ENCODE data around the gene C11orf97. TPM values are rescaled to one million over a fixed set of nuclear protein-coding genes. Genes with fewer than 3 reads are reported as not detected.

C11orf97 gene
- total and polyA plus RNA-seq, 2 of the 8 experiments (the other 6 are each of a cell fraction or from before 2014, with no cell fraction given) = not detected

GRCh38 chr11:94545264-94546161, 33.3 kb downstream of the C11orf97 start:
- Histone ChIP-seq H2BK120ac (replicated peaks; ENCODE audit: low read depth, low read length) (no peak overlapping the region), H2AFZ (ENCODE audit: low read length) (no peak overlapping the region; the same call in 1 of the 2 replicates), H4K20me1 (replicated peaks in 1 of 2; ENCODE audit: control insufficient read depth in 1 of 2, insufficient read depth in 2 of 2, low read length in 2 of 2) (peaks cover 0 to 3% of the 10 kb centered on the region in 2 experiments), H3K4me1 (replicated peaks in 1 of 4; ENCODE audit: control insufficient read depth in 3 of 4, insufficient read depth in 4 of 4, low read length in 3 of 4) (peaks cover 5 to 9% (median 8%) of the 10 kb centered on the region in 4 experiments; a peak in 6 of 7 replicates), H2BK20ac (ENCODE audit: low read length) (no peak overlapping the region), H3K14ac (ENCODE audit: insufficient read length) (no peak overlapping the region), H3K23ac (ENCODE audit: insufficient read length) (no peak overlapping the region), H3K27me3 (replicated peaks in 1 of 4; ENCODE audit: control insufficient read depth in 3 of 4, extremely low read depth in 1 of 4, insufficient read depth in 3 of 4, low read length in 3 of 4) (peaks cover 6 to 20% (median 18%) of the 10 kb centered on the region in 4 experiments), H3K9ac (replicated peaks in 1 of 4; ENCODE audit: extremely low read depth in 1 of 4, low read depth in 3 of 4, low read length in 3 of 4) (peak overlapping the region in 2 of 4 experiments; percentile 6 to 9; a peak in 2 of 7 replicates), H3K56ac (replicated peaks; ENCODE audit: insufficient read length, low read depth, low read length) (no peak overlapping the region), H4K5ac (ENCODE audit: insufficient read length, low read depth, low read length) (no peak overlapping the region), H2BK5ac (ENCODE audit: low read depth, low read length) (no peak overlapping the region), H3K4me2 (ENCODE audit: insufficient read depth in 1 of 2, low read depth in 2 of 2, low read length in 2 of 2) (peak overlapping the region; percentile 68 to 87), H3K23me2 (ENCODE audit: low read depth, low read length) (peaks cover 18% of the 10 kb centered on the region), H3K27ac (ENCODE audit: low read depth, low read length) (no peak overlapping the region), H2AK5ac (ENCODE audit: low read depth, low read length) (no peak overlapping the region), H4K8ac (ENCODE audit: extremely low read depth, insufficient read depth, low read length) (peak overlapping the region; percentile 78), H3K4ac (replicated peaks; ENCODE audit: insufficient read length, low read depth, low read length) (no peak overlapping the region), H3K79me2 (ENCODE audit: control insufficient read depth in 1 of 2, insufficient read depth in 2 of 2, low read length in 2 of 2) (no peaks in the 10 kb centered on the region), H3K18ac (ENCODE audit: extremely low read depth, low read length) (peak overlapping the region; percentile 49; the same call in 1 of the 2 replicates), H2BK15ac (ENCODE audit: low read length) (no peak overlapping the region; the same call in 1 of the 2 replicates), H3K79me1 (ENCODE audit: low read depth, low read length) (0 out of 2 replicates have a peak, but pooled peaks cover 2% of the 10 kb centered on the region), H3K36me3 (ENCODE audit: control insufficient read depth in 2 of 4, insufficient read depth in 4 of 4, low read length in 3 of 4) (no peaks in the 10 kb centered on the region), H2BK12ac (ENCODE audit: low read depth, low read length) (peak overlapping the region; percentile 30; the same call in 1 of the 2 replicates), H4K91ac (replicated peaks; ENCODE audit: insufficient read length, low read length) (no peak overlapping the region), H3K9me3 (ENCODE audit: insufficient read depth in 2 of 2, low read depth in 1 of 2, low read length in 1 of 2) (no peaks in the 10 kb centered on the region), H3K4me3 (ENCODE audit: extremely low read depth in 1 of 4, insufficient read depth in 2 of 4, low read depth in 3 of 4, low read length in 4 of 4) (peak overlapping the region; percentile 50 to 75 (median 57))
- 40% methylated on average over 54 of the region's 54 CpGs; no CpG with 5 or more reads in 1 of the 2 experiments for WGBS, 2 experiments (ENCODE audit: extremely low coverage in 1 of 2, insufficient coverage in 1 of 2, insufficient read length in 1 of 2, insufficient replicate concordance in 2 of 2, low coverage in 1 of 2, low lambda C conversion rate in 2 of 2, missing lambda C conversion rate in 1 of 2)
- ChIA-PET POLR2A (ENCODE audit: partially characterized antibody) (interaction anchor here (0.9 kb wide), 1 partner anchor 522 kb away, joined by 3 read pairs; no protein-coding TSS in a partner anchor), CTCF (ENCODE audit: partially characterized antibody) (interaction anchor here (0.9 to 1.5 kb wide), 3 partner anchors 9 to 57 kb away, joined by 4 to 6 read pairs (median 5); no protein-coding TSS in a partner anchor)
- DNase-seq (ENCODE audit: low read depth in 1 of 2, low spot score in 2 of 2) = peak in 1 of 2 experiments; percentile 64
- no peak for FAIRE-seq
- TF ChIP-seq USF2 (IDR thresholded peaks at IDR 0.05; ENCODE audit: low read length) (0 out of 2 replicates have a peak, but pooled peaks have one; percentile 12), BACH1 (IDR thresholded peaks at IDR 0.05; ENCODE audit: low read length) (no peak), SAP30 (IDR thresholded peaks at IDR 0.05; ENCODE audit: insufficient read depth, insufficient replicate concordance, low read length) (no peak), EGR1 (IDR thresholded peaks at IDR 0.05; ENCODE audit: borderline replicate concordance, low read depth, low read length) (no peak), NANOG (IDR thresholded peaks at IDR 0.05; ENCODE audit: insufficient read depth, low read depth, low read length, poor library complexity, severe bottlenecking) (no peak), POU5F1 (IDR thresholded peaks at IDR 0.05; ENCODE audit: low read depth, low read length) (no peak), EP300 (IDR thresholded peaks at IDR 0.05; ENCODE audit: borderline replicate concordance in 1 of 2, low read depth in 2 of 2, low read length in 2 of 2) (no peak), EZH2 (IDR thresholded peaks at IDR 0.05; ENCODE audit: low read depth, low read length, severe bottlenecking) (peak; percentile 71), TCF12 (IDR thresholded peaks at IDR 0.05; ENCODE audit: low read depth, low read length) (no peak)

Data from H1 (cell line).